Measurements from ENCODE around the gene DPP9.

The DPP9 gene

DNA sequence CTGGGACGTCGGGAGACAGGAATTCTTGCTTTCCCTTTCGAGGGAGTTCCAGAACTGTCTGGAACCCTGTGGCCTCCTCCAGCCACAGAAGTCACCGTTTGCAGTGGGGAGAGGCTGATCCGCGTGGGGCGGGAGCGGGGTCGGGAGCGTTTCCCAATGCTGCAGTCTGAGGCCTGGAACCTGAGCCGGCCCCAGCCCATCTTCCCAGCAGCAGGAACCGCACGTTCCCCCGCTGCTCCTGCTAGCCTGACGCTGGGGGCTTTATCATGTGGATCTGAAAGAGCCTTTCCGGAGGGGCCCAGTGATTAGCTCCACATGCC lies 13.4 kb downstream of the DPP9 start:
- DNase-seq (ENCODE audit: low read depth in 2 of 3, low spot score in 1 of 3): no peak

DNA sequence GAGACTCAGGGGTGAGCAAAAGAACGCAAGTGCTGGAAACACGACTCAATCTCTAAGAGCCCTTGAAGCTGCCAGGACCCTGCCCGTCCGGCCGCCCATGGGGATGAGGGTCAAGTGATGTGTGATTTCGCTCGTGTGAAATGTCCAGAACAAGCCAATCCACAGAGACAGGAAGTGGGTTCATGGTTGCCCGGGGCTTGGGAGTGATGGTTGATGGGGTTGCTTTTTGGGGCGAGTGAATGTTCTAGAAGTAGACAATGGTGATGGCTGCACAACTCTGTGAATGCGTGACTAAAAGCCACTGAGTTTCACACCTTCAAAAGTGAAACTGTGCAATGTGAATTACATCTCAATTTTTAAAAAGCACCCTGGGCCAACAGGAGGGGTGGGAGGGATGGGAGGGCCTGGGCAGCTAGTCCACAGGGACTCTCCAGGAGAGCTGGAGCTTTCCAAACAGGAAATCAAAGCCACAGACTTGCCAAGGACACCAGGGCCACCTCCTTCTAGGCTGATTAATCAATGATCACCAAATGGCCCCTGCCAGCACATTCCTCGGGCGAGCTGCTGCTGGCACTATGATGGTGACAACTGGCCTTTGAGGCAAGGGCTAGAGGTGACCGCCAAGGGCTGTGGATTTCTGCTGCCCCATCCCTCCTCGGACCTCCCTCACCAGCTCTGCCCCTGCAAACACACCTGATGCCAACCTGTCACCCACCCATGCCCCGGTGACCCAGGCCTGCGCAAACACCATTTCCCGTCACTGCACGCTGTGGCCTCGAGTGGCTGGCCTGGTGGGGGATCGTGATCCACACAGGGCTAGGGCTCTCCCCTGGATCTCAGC lies 14.0 kb downstream of the DPP9 start:
- DNase-seq (ENCODE audit: low read depth in 2 of 3, low spot score in 1 of 3): no peak

DNA sequence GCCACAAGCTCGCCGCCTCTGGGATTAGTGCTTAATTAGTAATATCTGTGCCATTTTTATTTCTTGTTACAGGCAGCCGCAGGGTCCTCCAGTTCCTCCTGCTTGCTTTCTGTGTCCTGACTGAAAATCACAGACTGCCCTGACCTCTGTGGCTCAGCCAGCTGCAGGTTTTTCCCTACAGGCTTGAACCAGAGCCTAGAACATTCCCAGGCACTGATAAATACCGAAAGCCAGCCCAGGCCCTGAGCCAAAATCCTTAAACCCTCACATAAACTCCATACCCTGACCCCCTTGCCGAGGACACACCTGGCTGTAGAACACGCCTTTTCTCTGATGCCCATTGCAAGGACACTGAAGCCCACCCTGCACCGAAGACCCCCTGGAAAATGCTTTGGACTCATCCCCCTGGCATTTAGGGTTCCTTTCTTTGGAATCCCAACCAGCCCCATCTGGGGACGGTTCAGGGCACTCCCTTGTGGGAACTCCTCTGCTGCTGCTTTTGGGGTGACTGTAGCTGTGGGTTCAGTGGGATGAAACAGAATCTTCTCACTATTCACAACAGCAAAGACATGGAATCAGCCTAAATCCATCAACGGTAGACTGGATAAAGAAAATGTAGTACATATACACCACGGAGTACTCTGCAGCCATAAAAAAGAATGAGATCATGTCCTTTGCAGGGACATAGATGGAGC lies 15.5 kb downstream of the DPP9 start:
- DNase-seq (ENCODE audit: low read depth in 2 of 3, low spot score in 1 of 3): no peak

DNA sequence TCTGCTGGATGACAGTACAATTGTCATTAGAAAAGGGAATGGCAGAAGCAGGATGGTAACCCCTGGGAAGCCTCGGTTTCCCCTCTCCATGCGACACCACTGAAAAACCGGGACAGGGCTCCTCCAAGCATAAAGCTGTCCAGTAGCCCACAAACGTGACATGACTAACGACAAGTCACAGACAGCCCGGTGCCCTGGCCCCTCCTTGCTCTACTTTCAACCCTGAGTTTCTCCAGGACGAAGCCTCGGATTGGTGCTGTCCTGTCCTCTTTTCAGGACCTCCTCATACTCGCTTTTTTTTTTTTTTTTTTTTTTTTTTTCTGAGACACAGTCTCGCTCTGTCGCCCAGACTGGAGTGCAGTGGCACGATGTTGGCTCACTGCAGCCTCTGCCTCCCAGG lies 16.3 kb downstream of the DPP9 start:
- no peak for DNase-seq (ENCODE audit: low read depth in 2 of 3, low spot score in 1 of 3)

DNA sequence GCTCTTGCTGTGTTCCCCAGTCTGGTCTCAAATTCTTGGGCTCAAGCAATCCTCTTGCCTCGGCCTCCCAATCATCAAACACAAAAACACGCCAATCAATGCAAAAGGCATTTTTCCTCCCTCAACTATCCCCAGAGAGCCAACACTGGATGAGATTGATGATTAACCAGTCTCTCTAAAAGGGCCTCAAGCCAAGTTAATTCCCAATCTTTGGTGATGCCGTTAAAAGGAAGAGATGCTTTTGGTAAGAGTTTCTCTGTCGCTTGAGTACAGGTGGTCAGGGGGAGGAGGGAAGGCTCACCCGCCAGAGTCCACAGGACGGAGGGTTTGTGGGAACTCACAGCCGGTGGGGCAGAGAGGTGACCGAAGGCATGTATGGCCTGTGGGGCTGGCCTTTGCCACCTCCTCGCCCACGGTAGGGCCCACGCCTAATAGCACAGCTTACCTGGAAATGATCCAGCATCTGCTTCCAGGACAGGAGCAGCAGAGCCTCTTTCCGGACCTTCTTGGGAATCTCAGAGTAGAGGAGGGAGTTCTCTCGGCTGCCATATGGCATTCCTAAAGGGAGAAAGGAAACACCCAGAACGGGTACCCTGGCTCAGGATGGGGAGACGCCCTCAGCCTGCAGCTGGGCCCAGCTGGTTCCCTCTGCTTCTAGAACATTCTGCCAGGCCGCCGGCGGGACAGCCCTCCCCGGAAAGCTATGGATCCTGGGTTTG lies 18.1 kb downstream of the DPP9 start:
- DNase-seq (ENCODE audit: low read depth in 2 of 3, low spot score in 1 of 3): no peak

DNA sequence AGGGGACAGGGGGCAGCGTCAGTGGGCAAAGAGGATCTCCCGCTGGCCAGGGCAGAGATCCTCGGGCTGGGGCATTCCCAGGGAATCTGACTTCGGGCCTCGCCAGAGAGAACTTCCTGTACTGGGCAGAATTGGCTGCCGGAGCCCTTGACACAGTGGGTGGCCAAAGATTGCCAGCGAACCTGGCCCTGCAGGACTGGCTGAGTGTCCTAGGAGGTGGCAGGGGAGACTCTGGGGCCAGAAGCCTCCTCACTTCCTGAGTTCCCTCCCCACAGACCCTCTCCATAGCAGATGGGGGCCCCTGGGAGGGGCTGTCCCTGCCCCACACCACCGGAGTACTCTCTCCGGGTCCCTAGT lies 19.3 kb downstream of the DPP9 start:
- DNase-seq (ENCODE audit: low read depth in 2 of 3, low spot score in 1 of 3): no peak

DNA sequence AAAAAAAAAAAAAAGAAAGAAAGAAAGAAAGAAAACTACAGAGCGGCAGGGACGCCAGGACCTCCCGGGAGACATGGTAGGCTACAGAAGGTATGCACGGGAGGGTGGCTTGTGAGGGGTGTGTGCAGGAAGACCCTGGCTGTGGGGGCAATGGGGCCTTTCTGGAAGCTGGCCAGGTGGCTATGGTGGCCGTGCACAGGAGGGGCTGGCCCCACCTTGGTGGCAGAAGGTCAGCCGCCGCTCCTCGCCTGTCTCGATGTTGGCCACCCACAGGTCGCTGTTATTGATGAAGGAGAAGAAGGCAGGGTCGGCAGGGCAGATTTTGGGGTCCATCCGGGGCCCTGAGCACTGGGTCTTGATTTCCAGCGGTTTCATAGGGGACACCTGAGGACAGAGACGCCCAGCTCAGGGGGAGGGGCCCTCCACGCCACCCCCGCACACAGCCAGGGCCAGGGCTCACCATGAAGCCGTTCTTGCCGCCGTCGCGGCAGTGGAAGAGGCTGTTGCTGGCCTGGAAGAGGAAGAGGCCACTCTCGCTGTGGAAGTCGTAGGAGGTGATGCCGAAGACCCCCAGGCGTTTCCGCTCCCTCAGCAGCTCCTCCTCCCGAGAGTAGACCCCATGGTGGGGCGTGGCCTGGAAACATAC lies 19.8 kb downstream of the DPP9 start:
- no peak for DNase-seq (ENCODE audit: low read depth in 2 of 3, low spot score in 1 of 3)

DNA sequence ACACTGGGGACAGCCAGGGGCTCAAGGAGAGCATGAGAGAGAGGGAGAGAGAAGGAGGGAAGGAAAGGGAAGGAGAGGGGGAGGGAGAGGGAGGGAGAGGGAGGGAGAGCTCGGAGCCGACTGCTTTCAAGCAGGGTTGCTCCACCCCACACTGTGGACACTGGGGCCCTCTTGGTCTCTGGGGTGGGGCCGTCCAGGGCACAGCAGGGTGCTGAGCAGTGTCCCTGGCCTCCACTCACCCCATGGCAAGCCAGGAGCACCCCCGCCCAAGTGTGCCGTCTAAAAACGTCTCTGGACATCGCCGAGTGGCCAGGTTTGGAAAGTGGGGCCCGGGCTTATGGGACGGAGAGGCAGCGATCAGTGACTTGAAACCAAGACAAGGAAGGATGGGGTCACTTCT lies 20.9 kb downstream of the DPP9 start:
- no peak for DNase-seq (ENCODE audit: low read depth in 2 of 3, low spot score in 1 of 3)

DNA sequence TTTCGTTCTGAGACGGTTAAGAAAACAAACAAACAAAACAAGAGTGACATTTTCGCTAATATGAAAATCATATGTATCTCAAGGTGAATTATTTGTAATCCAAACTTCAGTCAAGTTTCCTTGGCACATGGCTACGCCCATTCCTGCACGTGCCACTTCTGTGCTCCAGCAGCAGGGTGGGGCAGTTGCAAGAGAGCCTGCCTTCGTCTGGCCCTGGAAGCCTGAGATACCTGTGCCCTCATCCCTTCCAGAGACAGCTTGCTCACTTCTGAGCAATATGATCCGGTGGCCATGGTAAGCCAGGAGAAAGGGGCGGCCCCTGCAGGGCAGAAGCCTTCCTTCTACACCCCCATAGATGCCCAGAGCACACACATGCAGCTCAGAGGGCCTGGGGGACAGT lies 22.1 kb downstream of the DPP9 start:
- DNase-seq (ENCODE audit: low read depth in 2 of 3, low spot score in 1 of 3): no peak

DNA sequence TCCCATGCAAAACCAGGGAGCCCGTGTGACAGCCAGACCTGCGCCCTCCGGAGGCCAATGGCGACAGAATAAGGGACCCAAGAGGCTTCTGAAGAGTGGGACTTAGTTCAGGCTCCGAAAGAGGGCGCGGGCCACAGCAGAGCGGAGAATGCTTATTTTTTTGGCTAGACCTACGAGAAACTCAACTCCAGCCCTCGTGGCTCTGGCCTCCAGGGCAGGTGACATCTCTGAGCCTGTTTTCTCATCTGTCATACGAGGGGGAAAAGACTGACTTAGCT lies 23.0 kb downstream of the DPP9 start:
- no peak for DNase-seq (ENCODE audit: low read depth in 2 of 3, low spot score in 1 of 3)

DNA sequence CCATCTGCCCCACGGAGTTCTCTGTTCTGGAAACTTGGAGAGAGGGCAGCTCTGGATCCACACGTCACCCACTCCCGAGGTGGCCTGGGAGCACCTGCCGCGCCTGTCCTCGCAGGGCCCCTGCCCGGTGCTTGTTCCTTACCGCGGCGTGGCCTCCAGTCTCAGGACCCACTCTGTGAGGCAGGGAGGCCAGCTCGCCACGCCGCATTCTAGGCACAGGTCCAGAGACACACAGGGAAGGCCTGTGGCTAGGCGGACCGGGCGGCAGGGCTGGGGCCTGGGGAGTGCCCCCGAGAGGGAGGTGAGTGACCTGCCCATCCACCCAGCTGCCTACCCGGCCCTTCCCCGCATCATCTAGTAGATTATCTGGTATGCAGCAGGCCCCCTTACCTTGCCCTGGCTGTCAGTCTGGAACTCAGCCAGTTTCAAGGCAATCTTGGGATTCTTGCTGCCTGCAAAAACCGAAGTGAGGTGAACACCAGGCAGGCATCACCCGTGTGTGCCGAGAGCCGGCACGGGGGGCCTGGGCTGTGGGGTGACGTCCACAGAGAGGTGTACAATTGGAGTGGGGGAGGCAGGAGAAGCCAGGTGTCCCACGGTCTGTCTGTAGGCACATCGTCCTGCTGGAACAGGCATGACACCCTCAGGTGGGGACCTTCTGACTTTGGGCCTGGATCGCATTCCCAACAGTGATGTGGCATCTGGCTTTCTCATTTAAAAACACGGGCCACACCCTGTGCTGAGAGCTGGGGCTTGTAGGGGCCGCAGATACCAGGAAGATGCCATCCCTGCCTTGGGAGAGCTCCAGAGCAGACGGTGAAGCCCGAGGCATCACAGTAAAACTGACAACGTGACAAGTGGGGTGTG lies 23.6 kb downstream of the DPP9 start:
- no peak for DNase-seq (ENCODE audit: low read depth in 2 of 3, low spot score in 1 of 3)

DNA sequence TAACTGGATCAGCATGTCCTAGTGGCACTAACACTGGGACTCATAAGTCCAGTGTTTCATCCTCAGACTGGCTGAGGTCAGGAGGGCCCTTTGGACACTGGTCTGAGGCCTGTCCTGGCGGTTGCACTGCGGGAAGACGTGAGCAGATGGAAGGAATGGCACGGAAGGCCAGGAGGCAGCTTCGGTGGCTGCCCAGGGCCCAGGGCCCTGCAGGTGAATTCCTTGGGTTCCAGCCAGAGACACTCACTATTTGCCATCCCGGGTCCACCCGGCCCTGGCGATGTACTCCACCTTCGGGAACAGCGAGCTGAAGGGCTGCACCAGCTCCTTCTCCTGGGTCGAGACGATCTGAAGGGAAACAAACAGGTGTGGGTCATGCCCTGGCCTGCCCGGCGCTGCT lies 26.3 kb downstream of the DPP9 start:
- DNase-seq (ENCODE audit: low read depth in 2 of 3, low spot score in 1 of 3): no peak

DNA sequence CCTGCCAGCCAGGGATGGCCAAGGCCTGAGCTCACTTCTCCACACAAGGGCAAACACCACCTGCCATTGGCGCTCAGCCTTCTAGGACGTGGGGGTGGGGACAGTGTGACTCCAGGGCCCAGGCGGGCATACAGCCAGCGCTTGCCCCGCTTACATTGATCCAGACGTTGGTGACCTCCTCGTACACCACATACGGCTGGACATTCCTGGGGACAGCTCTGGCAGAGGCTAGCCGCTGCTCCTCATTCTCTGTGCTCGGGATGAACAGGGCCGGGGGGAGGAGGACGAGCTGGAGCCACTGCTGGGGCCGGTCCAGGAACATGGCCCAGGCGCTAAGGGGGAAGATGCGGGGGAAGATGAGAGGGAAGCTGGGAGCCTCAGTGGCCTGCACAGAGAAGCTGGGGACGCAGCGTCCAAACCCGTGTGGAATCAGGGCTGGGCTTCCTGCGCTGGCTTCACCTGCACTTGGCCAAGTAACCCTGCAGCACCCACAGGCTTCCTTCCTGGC lies 28.4 kb downstream of the DPP9 start:
- no peak for DNase-seq (ENCODE audit: low read depth in 2 of 3, low spot score in 1 of 3)

DNA sequence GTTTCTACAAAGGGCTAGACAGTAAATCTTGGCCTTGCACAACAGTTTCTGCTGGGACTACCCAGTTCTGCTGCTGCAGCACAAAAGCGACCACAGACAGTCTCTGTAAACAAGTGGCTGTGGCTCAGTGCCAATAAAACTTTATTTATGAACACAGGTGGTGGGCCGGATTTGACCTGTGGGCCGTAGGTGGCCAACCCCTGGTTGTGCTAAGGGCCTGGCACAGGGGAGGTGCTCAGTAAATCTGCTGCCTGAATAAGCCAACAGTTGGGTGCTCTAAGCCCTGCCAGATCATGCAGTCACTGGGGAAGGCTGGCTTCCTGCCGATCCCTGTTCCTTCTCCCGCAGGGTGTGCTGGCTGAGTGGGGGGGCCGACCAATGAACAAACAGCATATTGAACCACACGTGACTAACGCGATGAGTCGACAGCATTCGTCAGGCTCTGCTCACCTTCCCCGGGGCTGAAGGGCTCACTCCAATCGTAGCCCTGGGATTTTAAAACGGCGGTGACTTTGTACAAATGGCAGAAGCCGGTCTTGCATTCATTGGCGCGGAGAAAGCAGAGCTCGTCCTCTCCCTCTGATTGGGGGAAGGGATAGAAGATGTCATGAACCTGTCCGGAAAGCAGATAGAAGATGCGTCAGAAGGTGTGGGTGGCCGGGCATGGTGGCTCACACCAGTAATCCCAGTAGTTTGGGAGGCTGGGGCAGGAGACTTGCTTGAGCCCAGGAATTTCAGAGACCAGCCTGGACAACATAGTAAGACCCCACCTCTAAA lies 29.2 kb downstream of the DPP9 start:
- DNase-seq (ENCODE audit: low read depth in 2 of 3, low spot score in 1 of 3): no peak

DNA sequence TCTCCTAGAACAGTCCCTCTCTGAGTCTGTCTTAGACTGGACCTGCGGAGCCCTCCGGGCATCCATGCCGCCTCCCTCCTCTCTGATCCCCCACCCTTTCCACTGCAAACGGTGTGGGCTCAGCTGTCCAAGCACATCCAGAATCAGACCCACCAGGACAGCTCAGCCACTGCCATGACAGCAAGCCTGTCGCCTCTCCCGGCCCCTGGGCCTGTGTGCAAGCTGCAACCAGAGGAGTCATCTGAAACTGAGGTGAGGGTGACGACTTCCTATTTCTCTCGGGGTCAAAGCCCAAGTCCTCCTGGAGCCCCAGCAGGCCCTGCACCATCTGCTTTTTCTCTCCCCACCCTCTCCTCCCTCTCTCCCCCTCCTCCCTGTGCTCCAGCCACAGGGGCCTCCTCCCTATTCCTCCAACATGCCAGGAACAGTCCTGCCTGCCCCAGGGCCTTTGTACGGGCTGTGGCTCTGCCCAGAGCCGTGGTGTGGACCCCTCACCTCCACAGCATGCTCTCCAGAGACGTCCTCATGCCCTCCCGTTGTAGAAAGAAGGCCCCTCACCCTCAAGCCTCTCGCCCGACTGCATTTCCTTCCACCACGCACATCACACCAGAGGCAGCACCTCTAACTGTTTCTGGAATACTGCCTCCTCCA lies 30.0 kb downstream of the DPP9 start:
- DNase-seq (ENCODE audit: low read depth in 2 of 3, low spot score in 1 of 3): no peak

DNA sequence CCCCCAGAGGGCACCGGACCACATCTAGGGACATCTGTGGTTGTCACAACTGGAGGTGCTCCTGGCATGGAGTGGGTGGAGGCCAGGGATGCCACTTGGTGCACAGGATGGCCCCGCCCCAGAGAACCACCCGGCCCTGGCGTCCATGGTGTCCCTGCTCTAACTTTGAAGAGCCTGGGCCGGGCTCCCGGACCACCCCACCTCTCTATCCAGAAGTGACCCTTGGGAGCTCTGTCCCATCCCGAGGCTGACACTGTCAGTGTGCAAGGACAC lies 30.6 kb downstream of the DPP9 start:
- no peak for DNase-seq (ENCODE audit: low read depth in 2 of 3, low spot score in 1 of 3)

DNA sequence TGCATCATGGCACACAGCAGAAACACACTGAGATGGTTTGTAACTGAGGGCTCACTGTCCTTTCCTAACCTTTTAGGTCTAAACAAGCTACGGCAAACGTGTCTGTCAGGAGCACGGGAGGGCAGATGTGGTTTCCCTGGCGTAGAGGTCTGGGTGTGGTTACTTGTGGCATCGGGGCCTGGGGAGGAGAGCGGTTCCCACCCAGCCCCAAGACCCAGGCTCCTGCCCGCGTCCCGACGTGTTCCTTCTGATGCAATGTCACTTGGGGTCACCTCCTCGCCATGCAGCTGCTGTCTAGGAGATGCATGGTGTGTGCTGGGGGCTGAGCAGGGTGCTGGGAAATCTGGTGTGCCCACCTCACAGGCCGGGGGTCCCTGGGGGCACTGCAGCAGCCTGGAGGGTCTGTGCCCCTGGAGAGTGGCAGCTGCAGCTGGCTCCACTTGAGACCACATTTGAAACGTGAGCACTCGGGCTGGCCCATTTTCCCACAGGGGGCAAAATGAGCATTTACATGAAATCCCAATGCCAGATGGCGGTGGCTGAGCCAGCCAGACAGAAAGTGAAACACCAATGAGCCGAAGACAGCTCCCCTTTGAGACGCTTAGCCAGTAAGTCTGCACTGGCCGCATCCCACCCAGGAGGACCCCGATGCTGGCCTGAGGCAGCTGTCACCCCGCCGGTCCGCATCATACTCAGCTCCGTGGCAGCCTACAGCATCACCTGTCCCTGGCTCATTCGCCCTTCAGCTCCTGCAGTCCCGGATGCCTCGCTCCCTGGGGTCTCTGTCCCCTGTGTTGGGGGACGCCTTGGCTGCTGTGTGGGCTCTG lies 31.2 kb downstream of the DPP9 start:
- DNase-seq (ENCODE audit: low read depth in 2 of 3, low spot score in 1 of 3): no peak

DNA sequence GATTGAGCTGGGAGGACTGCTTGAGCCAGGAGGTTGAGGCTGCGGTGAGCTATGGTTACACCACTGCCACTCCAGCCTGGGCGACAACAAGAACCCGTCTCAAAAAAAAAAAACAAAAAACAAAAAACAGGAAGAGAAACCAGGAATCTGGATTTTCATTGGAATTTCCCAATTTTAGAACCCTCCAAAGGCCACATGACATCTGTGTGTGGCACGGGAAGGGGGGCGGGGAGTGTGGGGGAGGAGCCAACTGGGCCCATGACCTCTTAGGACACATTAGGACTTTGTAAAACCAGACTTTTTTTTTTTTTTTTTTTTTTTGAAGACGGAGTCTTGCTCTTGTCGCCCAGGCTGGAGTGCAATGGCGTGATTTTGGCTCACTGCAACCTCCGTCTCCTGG lies 32.3 kb downstream of the DPP9 start:
- DNase-seq (ENCODE audit: low read depth in 2 of 3, low spot score in 1 of 3): no peak

DNA sequence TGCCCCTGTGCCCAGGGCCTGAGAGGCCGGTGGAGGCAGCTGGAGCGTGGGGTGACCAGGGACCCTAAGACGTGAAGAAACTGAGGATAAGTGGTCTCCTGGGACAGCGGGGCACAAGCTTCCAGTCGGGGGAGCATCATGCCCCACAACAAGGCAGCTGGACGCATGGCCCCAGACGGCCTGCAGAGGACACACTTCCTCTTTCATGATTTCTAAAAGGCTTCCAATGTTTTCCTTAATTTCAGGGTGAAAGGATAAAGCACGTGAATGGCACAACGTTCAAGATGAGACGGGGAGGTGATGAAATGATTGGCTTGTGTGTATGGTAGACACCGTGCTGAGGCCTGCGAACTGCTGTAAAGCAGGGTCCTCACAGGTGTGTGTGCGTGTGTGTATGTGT lies 33.3 kb downstream of the DPP9 start:
- DNase-seq (ENCODE audit: low read depth in 2 of 3, low spot score in 1 of 3): no peak

Measured in stimulated activated CD4-positive, alpha-beta T cell treated with anti-CD3 and anti-CD28 coated beads, Interleukin-12 subunit alpha, Interleukin-12 subunit beta, amount 100 ng/mL, for 48 hours (primary cell).